ENCODE results near the gene BCAS1.

BCAS1 gene

GRCh38 chr20:54027704-54028103 is 42.7 kb downstream of the BCAS1 start:
- no peak for TF ChIP-seq CSDC2 (CRISPR knock-in tag; IDR thresholded peaks at IDR 0.05)
- no peak for TF ChIP-seq ZNF8 (CRISPR knock-in tag; IDR thresholded peaks at IDR 0.05)
- no peak for TF ChIP-seq POU6F1 (CRISPR knock-in tag; IDR thresholded peaks at IDR 0.05; ENCODE audit: borderline replicate concordance, low read depth)
- TF ChIP-seq ZNF70 (CRISPR knock-in tag; IDR thresholded peaks at IDR 0.05), result no peak
- no peak for TF ChIP-seq ARNTL (CRISPR knock-in tag; IDR thresholded peaks at IDR 0.05; ENCODE audit: borderline replicate concordance, low read depth)
- no peak for TF ChIP-seq ZNF565 (CRISPR knock-in tag; conservative IDR thresholded peaks at IDR 0.05; ENCODE audit: low read depth)
- no peak for TF ChIP-seq TSHZ2 (CRISPR knock-in tag; IDR thresholded peaks at IDR 0.05)
- no peak for TF ChIP-seq ZC3H10 (CRISPR knock-in tag; IDR thresholded peaks at IDR 0.05)
- ATAC-seq, result no peak

- ATAC-seq, result no peak
- TF ChIP-seq ISL1 (CRISPR knock-in tag; IDR thresholded peaks at IDR 0.05), result no peak
- no peak for TF ChIP-seq ZNF565 (CRISPR knock-in tag; conservative IDR thresholded peaks at IDR 0.05; ENCODE audit: low read depth)
- no peak for TF ChIP-seq TOX (CRISPR knock-in tag; IDR thresholded peaks at IDR 0.05; ENCODE audit: borderline replicate concordance)
- TF ChIP-seq OSR1 (CRISPR knock-in tag; IDR thresholded peaks at IDR 0.05), result no peak
- no peak for TF ChIP-seq SNAI2 (CRISPR knock-in tag; IDR thresholded peaks at IDR 0.05)
- TF ChIP-seq CSRNP3 (CRISPR knock-in tag; IDR thresholded peaks at IDR 0.05), result no peak
- TF ChIP-seq ZNF8 (CRISPR knock-in tag; IDR thresholded peaks at IDR 0.05), result no peak
- no peak for TF ChIP-seq ZC3H10 (CRISPR knock-in tag; IDR thresholded peaks at IDR 0.05)
- no peak for TF ChIP-seq ARNTL (CRISPR knock-in tag; IDR thresholded peaks at IDR 0.05; ENCODE audit: borderline replicate concordance, low read depth)
- no peak for TF ChIP-seq PPARA (CRISPR knock-in tag; IDR thresholded peaks at IDR 0.05; ENCODE audit: borderline replicate concordance)
- no peak for TF ChIP-seq PATZ1 (CRISPR knock-in tag; IDR thresholded peaks at IDR 0.05; ENCODE audit: borderline replicate concordance)
- no peak for TF ChIP-seq TCF4 (CRISPR knock-in tag; IDR thresholded peaks at IDR 0.05; ENCODE audit: borderline replicate concordance)
- TF ChIP-seq TSHZ2 (CRISPR knock-in tag; IDR thresholded peaks at IDR 0.05), result no peak
- TF ChIP-seq ESRRG (CRISPR knock-in tag; IDR thresholded peaks at IDR 0.05), result no peak
Measured at GRCh38 chr20:54026295-54027064, 43.9 kb downstream of the BCAS1 start.

- no peak for TF ChIP-seq ZFP30 (CRISPR knock-in tag; IDR thresholded peaks at IDR 0.05)
- TF ChIP-seq ZFP3 (CRISPR knock-in tag; IDR thresholded peaks at IDR 0.05), result no peak
- TF ChIP-seq TCF4 (CRISPR knock-in tag; IDR thresholded peaks at IDR 0.05; ENCODE audit: borderline replicate concordance), result no peak
- no peak for TF ChIP-seq ARNTL (CRISPR knock-in tag; IDR thresholded peaks at IDR 0.05; ENCODE audit: borderline replicate concordance, low read depth)
- TF ChIP-seq GLIS3 (CRISPR knock-in tag; IDR thresholded peaks at IDR 0.05), result no peak
- no peak for TF ChIP-seq PATZ1 (CRISPR knock-in tag; IDR thresholded peaks at IDR 0.05; ENCODE audit: borderline replicate concordance)
- TF ChIP-seq ZNF8 (CRISPR knock-in tag; IDR thresholded peaks at IDR 0.05), result no peak
- no peak for ATAC-seq
Measured at GRCh38 chr20:54025251-54025771, 45.1 kb downstream of the BCAS1 start.
